CD14-positive monocyte (primary cell): ENCODE measurements around the gene ATF4. TPM values are rescaled to one million over a fixed set of nuclear protein-coding genes. Genes with fewer than 3 reads are reported as not detected.
"Not testable (repeated sequence)": the region's sequence is repeated elsewhere in the genome, so short reads cannot be mapped to it uniquely, and the experiment has no call there.

Source experiments
- DNase-seq, 3 donors: peaks; one replicate each; pipeline ENCODE4 v3.0.0-alpha.2; 2011 to 2022
- H2AFZ ChIP-seq: 2 replicates; pipeline ENCODE4 v1.6.0; 2012; ENCODE audit warnings: mild to moderate bottlenecking, low read depth, low read length, inconsistent platforms; ENCODE audit not compliant: insufficient read depth, poor library complexity, severe bottlenecking
- H3K27ac ChIP-seq, 2 donors: 1 replicate in 1 of 2; 2 replicates in 1 of 2; pipeline ENCODE4 v1.5.1; 2012 to 2013; ENCODE audit warnings: low read length in 2 of 2, control low read depth in 1 of 2, inconsistent platforms in 1 of 2, low read depth in 1 of 2, mild to moderate bottlenecking in 1 of 2
- H3K27me3 ChIP-seq, 2 donors: one replicate each; pipeline versions ENCODE4 v1.6.0 to v1.6.1; 2011 to 2013; ENCODE audit warnings: low read length in 2 of 2; ENCODE audit not compliant: control insufficient read depth in 2 of 2, insufficient read depth in 2 of 2
- H3K36me3 ChIP-seq, 2 donors: replicated peaks in 1 of 2; 1 replicate in 1 of 2; 2 replicates in 1 of 2; pipeline versions ENCODE4 v1.5.1 to v1.6.1; 2012 to 2013; ENCODE audit warnings: low read length in 2 of 2, control low read depth in 1 of 2, inconsistent platforms in 1 of 2, mild to moderate bottlenecking in 1 of 2; ENCODE audit not compliant: insufficient read depth in 2 of 2, control insufficient read depth in 1 of 2
- H3K4me1 ChIP-seq, 2 donors: 1 replicate in 1 of 2; 2 replicates in 1 of 2; pipeline versions ENCODE4 v1.5.1 to v1.6.1; 2012 to 2013; ENCODE audit warnings: low read length in 2 of 2, control low read depth in 1 of 2, inconsistent platforms in 1 of 2, mild to moderate bottlenecking in 1 of 2, moderate library complexity in 1 of 2; ENCODE audit not compliant: insufficient read depth in 2 of 2, control insufficient read depth in 1 of 2
- H3K4me2 ChIP-seq: replicated peaks from 2 replicates; pipeline ENCODE3; 2012; ENCODE audit warnings: low read length, moderate library complexity, mild to moderate bottlenecking; ENCODE audit not compliant: poor library complexity, severe bottlenecking; ENCODE audit errors: extremely low read depth
- H3K4me3 ChIP-seq, 3 experiments: fragments of 200-600 bp in 1 of 3; sonication (generic) in 1 of 3; replicated peaks in 1 of 3; 1 replicate in 2 of 3; 2 replicates in 1 of 3; pipeline ENCODE4 v1.5.1; 2011 to 2013; ENCODE audit warnings: low read length in 3 of 3, mild to moderate bottlenecking in 3 of 3, control low read depth in 2 of 3, low read depth in 2 of 3, inconsistent platforms in 1 of 3, moderate library complexity in 1 of 3
- H3K79me2 ChIP-seq: 2 replicates; pipeline ENCODE4 v1.6.0; 2012; ENCODE audit warnings: mild to moderate bottlenecking, control low read depth, inconsistent platforms, low read length, moderate library complexity; ENCODE audit not compliant: insufficient read depth
- H3K9ac ChIP-seq: 2 replicates; pipeline ENCODE4 v1.6.0; 2017; ENCODE audit warnings: low read length, mild to moderate bottlenecking; ENCODE audit not compliant: insufficient read depth, poor library complexity, severe bottlenecking
- H3K9me3 ChIP-seq, 2 donors: replicated peaks in 1 of 2; 1 replicate in 1 of 2; 2 replicates in 1 of 2; pipeline versions ENCODE4 v1.5.1 to v1.6.1; 2012 to 2013; ENCODE audit warnings: low read length in 2 of 2, control low read depth in 1 of 2; ENCODE audit not compliant: control insufficient read depth in 1 of 2, insufficient read depth in 1 of 2
- H4K20me1 ChIP-seq: 2 replicates; pipeline ENCODE4 v1.6.0; 2012; ENCODE audit warnings: mild to moderate bottlenecking, low read length, control low read depth, moderate library complexity; ENCODE audit not compliant: insufficient read depth
- H3K27ac Mint-ChIP-seq, 7 donors: one replicate each; pipeline ENCODE4 v1.8.0; 2020; ENCODE audit warnings: mild to moderate bottlenecking in 7 of 7, mixed read lengths in 7 of 7, moderate library complexity in 6 of 7, inconsistent platforms in 2 of 7
- H3K27me3 Mint-ChIP-seq, 3 donors: one replicate each; pipeline ENCODE4 v1.8.0; 2021 to 2022; ENCODE audit warnings: low read depth in 3 of 3, mild to moderate bottlenecking in 3 of 3, mixed read lengths in 3 of 3, moderate library complexity in 3 of 3, inconsistent platforms in 1 of 3
- H3K36me3 Mint-ChIP-seq, 2 donors: one replicate each; pipeline ENCODE4 v1.8.0; 2020; ENCODE audit warnings: mixed read lengths in 2 of 2, inconsistent platforms in 1 of 2, mild to moderate bottlenecking in 1 of 2
- H3K4me1 Mint-ChIP-seq: one replicate; pipeline ENCODE4 v1.8.0; 2020; ENCODE audit warnings: mild to moderate bottlenecking, mixed read lengths
- H3K4me3 Mint-ChIP-seq, 2 donors: one replicate each; pipeline ENCODE4 v1.8.0; 2020; ENCODE audit warnings: mild to moderate bottlenecking in 2 of 2, mixed read lengths in 2 of 2, moderate library complexity in 1 of 2
- H3K9me3 Mint-ChIP-seq, 7 donors: one replicate each; pipeline ENCODE4 v1.8.0; 2020 to 2022; ENCODE audit warnings: mixed read lengths in 7 of 7, mild to moderate bottlenecking in 6 of 7, moderate library complexity in 6 of 7, inconsistent platforms in 2 of 7
- WGBS: methylation state at CpG from one replicate; pipeline ENCODE4 v1.1.5; 2013; ENCODE audit warnings: missing lambda C conversion rate; ENCODE audit not compliant: insufficient coverage; 5-methylcytosine and 5-hydroxymethylcytosine counted together
- intact Hi-C, 2 donors: fragments of 100-400 bp; cut with micrococcal nuclease; formaldehyde crosslinking; loops; one replicate each; pipeline versions ENCODE4 v1.15.0 to v1.15.1; 2023
- polyA plus RNA-seq, 3 donors: library from polyadenylated mRNA; depleted of rRNA in 1 of 3; unstranded in 2 of 3; stranded (reverse) in 1 of 3; fragments of 300-500 nt in 2 of 3; fragments of >200 nt in 1 of 3; fragmentation: Illumina TruSeq in 2 of 3; gene quantifications; 1 replicate in 2 of 3; 2 replicates in 1 of 3; pipeline ENCODE4 v1.2.3, GENCODE V29; 2012 to 2021
- TF ChIP-seq, protein P1 (sequence below): fragments of 200-600 bp; IDR thresholded peaks from one replicate; pipeline ENCODE4 v1.8.0; 2022; ENCODE audit warnings: antibody characterized with exemption, mild to moderate bottlenecking

Gene ATF4
- polyA plus RNA-seq, 3 donors: 55.1 to 606 (median 59.0) TPM

DNA sequence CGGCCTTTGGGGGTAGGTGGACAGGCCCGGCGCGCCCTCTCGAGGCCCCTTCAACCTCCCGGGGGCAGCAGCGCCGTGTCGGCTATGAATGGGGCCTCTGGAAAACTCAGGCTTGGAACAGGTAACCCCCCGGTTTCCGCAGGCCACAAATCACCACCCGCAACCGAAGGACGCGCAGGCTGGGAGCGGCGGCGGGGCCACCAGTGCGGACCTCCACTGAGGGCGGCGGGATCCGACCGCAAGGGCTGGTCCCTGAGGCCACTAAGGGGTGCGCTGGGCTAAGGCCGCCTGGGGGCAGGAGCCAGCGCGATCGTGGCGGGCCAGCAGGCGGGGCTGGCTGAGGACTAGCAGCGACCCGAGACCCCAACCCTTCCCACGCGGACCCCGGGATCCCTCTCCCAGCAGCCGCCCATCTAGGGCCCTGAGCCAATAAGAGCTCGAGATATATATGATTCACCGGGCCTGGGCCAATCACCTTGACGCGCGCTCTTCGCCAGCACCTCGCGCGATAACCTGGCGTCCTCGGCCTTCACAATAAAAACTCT, 609 bp upstream of the ATF4 start:
- no peaks in the 10 kb centered on the region for H3K9me3 ChIP-seq
- Mint-ChIP-seq H3K27me3 (peaks cover 0 to 7% (median 0%) of the 10 kb centered on the region in 3 donors), H3K36me3 (peaks cover 52 to 67% of the 10 kb centered on the region in 2 donors), H3K9me3 (no peaks in the 10 kb centered on the region), H3K4me1 (peaks cover 50% of the 10 kb centered on the region), H3K27ac (peak overlapping the region; percentile 97 to 100 (median 99)), H3K4me3 (peak overlapping the region; percentile 90 to 92)
- 0% methylated on average over 46 of the region's 47 CpGs for WGBS
- peaks cover 71% of the 10 kb centered on the region for H3K79me2 ChIP-seq
- peak overlapping the region; percentile 100 for H3K9ac ChIP-seq
- peak overlapping the region; percentile 81 for H2AFZ ChIP-seq
- H3K36me3 ChIP-seq: peaks cover 56 to 64% of the 10 kb centered on the region in 2 donors
- TF ChIP-seq, protein P1, sequence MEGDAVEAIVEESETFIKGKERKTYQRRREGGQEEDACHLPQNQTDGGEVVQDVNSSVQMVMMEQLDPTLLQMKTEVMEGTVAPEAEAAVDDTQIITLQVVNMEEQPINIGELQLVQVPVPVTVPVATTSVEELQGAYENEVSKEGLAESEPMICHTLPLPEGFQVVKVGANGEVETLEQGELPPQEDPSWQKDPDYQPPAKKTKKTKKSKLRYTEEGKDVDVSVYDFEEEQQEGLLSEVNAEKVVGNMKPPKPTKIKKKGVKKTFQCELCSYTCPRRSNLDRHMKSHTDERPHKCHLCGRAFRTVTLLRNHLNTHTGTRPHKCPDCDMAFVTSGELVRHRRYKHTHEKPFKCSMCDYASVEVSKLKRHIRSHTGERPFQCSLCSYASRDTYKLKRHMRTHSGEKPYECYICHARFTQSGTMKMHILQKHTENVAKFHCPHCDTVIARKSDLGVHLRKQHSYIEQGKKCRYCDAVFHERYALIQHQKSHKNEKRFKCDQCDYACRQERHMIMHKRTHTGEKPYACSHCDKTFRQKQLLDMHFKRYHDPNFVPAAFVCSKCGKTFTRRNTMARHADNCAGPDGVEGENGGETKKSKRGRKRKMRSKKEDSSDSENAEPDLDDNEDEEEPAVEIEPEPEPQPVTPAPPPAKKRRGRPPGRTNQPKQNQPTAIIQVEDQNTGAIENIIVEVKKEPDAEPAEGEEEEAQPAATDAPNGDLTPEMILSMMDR: peak; percentile 23
- H3K27ac ChIP-seq: peak overlapping the region; percentile 95 to 96
- H3K4me1 ChIP-seq: peaks cover 47 to 52% of the 10 kb centered on the region in 2 donors
- peak overlapping the region; percentile 88 to 98 (median 96) for H3K4me3 ChIP-seq
- peaks cover 51% of the 10 kb centered on the region for H4K20me1 ChIP-seq
- no peaks in the 10 kb centered on the region for H3K27me3 ChIP-seq
- intact Hi-C loops: loop anchor here (2.0 to 10.0 kb wide), 5 partner anchors 13 to 765 kb away; partner anchors contain the start of genes CBX7 (in 1 of the 2), MIEF1 (in 1 of the 2), RPS19BP1 (in 1 of the 2) and SUN2 (in 1 of the 2)
- DNase-seq: peak in 2 of 3 donors; percentile 98 to 99
- peak overlapping the region; percentile 84 for H3K4me2 ChIP-seq

DNA sequence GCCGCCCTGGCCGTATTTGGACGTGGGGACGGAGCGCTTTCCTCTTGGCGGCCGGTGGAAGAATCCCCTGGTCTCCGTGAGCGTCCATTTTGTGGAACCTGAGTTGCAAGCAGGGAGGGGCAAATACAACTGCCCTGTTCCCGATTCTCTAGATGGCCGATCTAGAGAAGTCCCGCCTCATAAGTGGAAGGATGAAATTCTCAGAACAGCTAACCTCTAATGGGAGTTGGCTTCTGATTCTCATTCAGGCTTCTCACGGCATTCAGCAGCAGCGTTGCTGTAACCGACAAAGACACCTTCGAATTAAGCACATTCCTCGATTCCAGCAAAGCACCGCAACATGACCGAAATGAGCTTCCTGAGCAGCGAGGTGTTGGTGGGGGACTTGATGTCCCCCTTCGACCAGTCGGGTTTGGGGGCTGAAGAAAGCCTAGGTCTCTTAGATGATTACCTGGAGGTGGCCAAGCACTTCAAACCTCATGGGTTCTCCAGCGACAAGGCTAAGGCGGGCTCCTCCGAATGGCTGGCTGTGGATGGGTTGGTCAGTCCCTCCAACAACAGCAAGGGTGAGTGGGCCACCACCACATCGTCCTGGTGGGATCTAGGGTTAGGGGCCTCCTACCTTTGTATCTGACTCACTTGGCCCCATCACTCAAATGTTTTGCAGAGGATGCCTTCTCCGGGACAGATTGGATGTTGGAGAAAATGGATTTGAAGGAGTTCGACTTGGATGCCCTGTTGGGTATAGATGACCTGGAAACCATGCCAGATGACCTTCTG, 934 bp downstream of the ATF4 start:
- intact Hi-C loops: loop anchor here (2.0 to 10.0 kb wide), 4 partner anchors 18 to 766 kb away; partner anchors contain the start of genes CBX7 (in 1 of the 2), MIEF1 (in 1 of the 2) and SUN2 (in 1 of the 2)
- WGBS: 4% methylated on average over 16 of the region's 28 CpGs
- H3K4me1 Mint-ChIP-seq: peaks cover 61% of the 10 kb centered on the region

DNA sequence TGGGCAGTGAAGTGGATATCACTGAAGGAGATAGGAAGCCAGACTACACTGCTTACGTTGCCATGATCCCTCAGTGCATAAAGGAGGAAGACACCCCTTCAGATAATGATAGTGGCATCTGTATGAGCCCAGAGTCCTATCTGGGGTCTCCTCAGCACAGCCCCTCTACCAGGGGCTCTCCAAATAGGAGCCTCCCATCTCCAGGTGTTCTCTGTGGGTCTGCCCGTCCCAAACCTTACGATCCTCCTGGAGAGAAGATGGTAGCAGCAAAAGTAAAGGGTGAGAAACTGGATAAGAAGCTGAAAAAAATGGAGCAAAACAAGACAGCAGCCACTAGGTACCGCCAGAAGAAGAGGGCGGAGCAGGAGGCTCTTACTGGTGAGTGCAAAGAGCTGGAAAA, 1.7 kb downstream of the ATF4 start:
- peaks cover 65 to 75% of the 10 kb centered on the region in 2 donors for H3K4me1 ChIP-seq
- H3K4me3 ChIP-seq: peak overlapping the region in 1 of 3 experiments; percentile 96
- Mint-ChIP-seq H3K4me1 (peaks cover 68% of the 10 kb centered on the region), H3K36me3 (peaks cover 39 to 60% of the 10 kb centered on the region in 2 donors), H3K4me3 (peak overlapping the region; percentile 90 to 92), H3K27ac (peak overlapping the region; percentile 97 to 100 (median 99))
- H3K9ac ChIP-seq: peak overlapping the region; percentile 100
- H4K20me1 ChIP-seq: peaks cover 67% of the 10 kb centered on the region
- WGBS: no CpG with 5 or more reads among the region's 5 CpGs
- not testable (repeated sequence) for H3K9me3 Mint-ChIP-seq, DNase-seq, H3K27me3 Mint-ChIP-seq, H2AFZ ChIP-seq, H3K9me3 ChIP-seq, H3K27me3 ChIP-seq
- intact Hi-C loops: loop anchor here (5.0 to 10.0 kb wide), 3 partner anchors 117 to 767 kb away; partner anchors contain the start of genes CBX7 (in 1 of the 2) and SUN2 (in 1 of the 2)
- peaks cover 72% of the 10 kb centered on the region for H3K79me2 ChIP-seq
- peak overlapping the region; percentile 95 to 96 for H3K27ac ChIP-seq
- H3K36me3 ChIP-seq: peaks cover 40 to 51% of the 10 kb centered on the region in 2 donors
- H3K4me2 ChIP-seq: peak overlapping the region; percentile 84

More for the DNA sequence above, 934 bp downstream of the ATF4 start:
- H3K9me3 ChIP-seq, H3K27me3 Mint-ChIP-seq, H2AFZ ChIP-seq, H3K27me3 ChIP-seq, H3K9me3 Mint-ChIP-seq: not testable (repeated sequence)
- peaks cover 59% of the 10 kb centered on the region for H4K20me1 ChIP-seq
- peaks cover 70% of the 10 kb centered on the region for H3K79me2 ChIP-seq
- peaks cover 59 to 67% of the 10 kb centered on the region in 2 donors for H3K4me1 ChIP-seq
- peak overlapping the region; percentile 88 to 98 (median 96) for H3K4me3 ChIP-seq
- H3K36me3 ChIP-seq: peaks cover 43 to 59% of the 10 kb centered on the region in 2 donors
- peak overlapping the region; percentile 95 to 96 for H3K27ac ChIP-seq
- peak overlapping the region; percentile 97 to 100 (median 99) for H3K27ac Mint-ChIP-seq
- peak overlapping the region; percentile 84 for H3K4me2 ChIP-seq
- H3K9ac ChIP-seq: peak overlapping the region; percentile 100
- peaks cover 42 to 64% of the 10 kb centered on the region in 2 donors for H3K36me3 Mint-ChIP-seq
- peak overlapping the region; percentile 90 to 92 for H3K4me3 Mint-ChIP-seq
- DNase-seq: peak; percentile 85 to 92 (median 89)
